Stimulated activated memory B cell treated with anti-CD40 and anti-IgM and Interleukin-4, amounts not matched to agents 10 μg/mL and 1 μg/mL and 100 μg/mL, for 72 hours (primary cell): ENCODE measurements around the gene TANC2.

Experiments
- ATAC-seq: fragments of 150-1000 bp; cut with Tn5 transposase; 2 replicates; pipeline ENCODE4 v1.10.0; 2021
- H3K27ac Mint-ChIP-seq: one replicate; pipeline ENCODE4 v1.8.0; 2022; ENCODE audit warnings: mild to moderate bottlenecking, mixed read lengths
- H3K27me3 Mint-ChIP-seq: one replicate; pipeline ENCODE4 v1.8.0; 2022; ENCODE audit warnings: mixed read lengths
- H3K36me3 Mint-ChIP-seq: one replicate; pipeline ENCODE4 v1.8.0; 2022; ENCODE audit warnings: mixed read lengths
- H3K4me1 Mint-ChIP-seq: one replicate; pipeline ENCODE4 v1.8.0; 2022; ENCODE audit warnings: mixed read lengths
- H3K4me3 Mint-ChIP-seq: one replicate; pipeline ENCODE4 v1.8.0; 2022; ENCODE audit warnings: mild to moderate bottlenecking, moderate library complexity, mixed read lengths
- H3K9me3 Mint-ChIP-seq: one replicate; pipeline ENCODE4 v1.8.0; 2022; ENCODE audit warnings: mixed read lengths

The TANC2 gene

GRCh38 chr17:62941358-62941991, 24.6 kb upstream of the TANC2 start:
- Mint-ChIP-seq H3K4me1 (no peaks in the 10 kb centered on the region), H3K9me3 (peaks cover 10% of the 10 kb centered on the region), H3K27ac (no peak overlapping the region), H3K4me3 (no peak overlapping the region), H3K36me3 (no peaks in the 10 kb centered on the region), H3K27me3 (peaks cover 15% of the 10 kb centered on the region)
- no peak for ATAC-seq

- no peaks in the 10 kb centered on the region for H3K4me1 Mint-ChIP-seq
- H3K9me3 Mint-ChIP-seq = no peaks in the 10 kb centered on the region
- H3K27ac Mint-ChIP-seq = no peak overlapping the region
- ATAC-seq = no peak
- H3K27me3 Mint-ChIP-seq = peaks cover 11% of the 10 kb centered on the region
- H3K36me3 Mint-ChIP-seq = no peaks in the 10 kb centered on the region
- H3K4me3 Mint-ChIP-seq = no peak overlapping the region
These were observed 17.7 kb upstream of the TANC2 start for GRCh38 chr17:62948370-62948769.

DNA sequence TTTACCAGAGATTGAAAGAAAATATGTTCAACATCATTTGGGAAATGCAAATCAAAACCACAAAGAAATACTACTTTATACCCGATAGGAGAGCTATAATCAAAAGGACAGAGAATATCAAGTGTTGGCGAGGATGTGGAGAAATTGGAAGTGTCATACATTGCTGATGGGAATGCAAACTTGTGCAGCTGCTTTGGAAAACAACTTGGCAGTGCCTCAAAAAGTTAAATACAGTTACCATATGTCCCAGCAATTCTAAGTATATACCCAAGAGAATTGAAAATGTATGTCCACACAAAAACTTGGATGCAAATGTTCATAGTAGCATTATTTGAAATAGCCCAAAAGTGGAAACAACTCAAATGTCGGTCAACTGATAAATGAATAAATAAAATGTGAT, 17.0 kb upstream of the TANC2 start:
- no peak overlapping the region for H3K4me3 Mint-ChIP-seq
- no peaks in the 10 kb centered on the region for H3K36me3 Mint-ChIP-seq
- no peaks in the 10 kb centered on the region for H3K9me3 Mint-ChIP-seq
- no peak overlapping the region for H3K27ac Mint-ChIP-seq
- no peaks in the 10 kb centered on the region for H3K4me1 Mint-ChIP-seq
- peaks cover 11% of the 10 kb centered on the region for H3K27me3 Mint-ChIP-seq
- no peak for ATAC-seq

- H3K36me3 Mint-ChIP-seq = no peaks in the 10 kb centered on the region
- H3K27ac Mint-ChIP-seq = no peak overlapping the region
- no peaks in the 10 kb centered on the region for H3K9me3 Mint-ChIP-seq
- ATAC-seq = no peak
- H3K27me3 Mint-ChIP-seq = peaks cover 8% of the 10 kb centered on the region
- no peak overlapping the region for H3K4me3 Mint-ChIP-seq
- no peaks in the 10 kb centered on the region for H3K4me1 Mint-ChIP-seq
These were observed 16.0 kb upstream of the TANC2 start for GRCh38 chr17:62950067-62950466.

GRCh38 chr17:62955841-62956352, 10.1 kb upstream of the TANC2 start:
- Mint-ChIP-seq H3K27ac (no peak overlapping the region), H3K4me1 (no peaks in the 10 kb centered on the region), H3K36me3 (no peaks in the 10 kb centered on the region), H3K4me3 (no peak overlapping the region), H3K9me3 (no peaks in the 10 kb centered on the region), H3K27me3 (peaks cover 18% of the 10 kb centered on the region)
- no peak for ATAC-seq

DNA sequence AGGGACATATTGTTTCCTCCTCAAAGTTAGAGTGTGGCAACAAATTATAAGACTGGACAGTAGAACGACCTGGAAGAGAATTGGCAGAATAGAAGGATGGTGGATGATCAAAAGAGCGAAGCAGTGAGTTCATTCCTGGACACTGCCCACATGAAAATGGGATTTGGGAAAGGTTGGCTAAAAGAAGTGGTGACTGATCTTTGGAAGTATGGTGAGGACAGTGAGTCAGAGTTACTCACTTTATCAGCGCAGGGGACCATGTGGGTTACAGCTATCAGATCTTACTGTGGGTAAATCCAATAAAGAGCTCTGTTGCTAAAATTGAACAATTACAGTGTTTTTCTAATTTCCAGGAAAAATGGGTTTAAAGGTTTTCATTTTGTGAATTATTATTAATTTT, 2.7 kb upstream of the TANC2 start:
- Mint-ChIP-seq H3K4me1 (peaks cover 22% of the 10 kb centered on the region), H3K4me3 (no peak overlapping the region), H3K27me3 (peaks cover 14% of the 10 kb centered on the region), H3K27ac (no peak overlapping the region), H3K9me3 (no peaks in the 10 kb centered on the region), H3K36me3 (no peaks in the 10 kb centered on the region)
- ATAC-seq = no peak

- Mint-ChIP-seq H3K4me1 (peaks cover 28% of the 10 kb centered on the region), H3K27me3 (peaks cover 12% of the 10 kb centered on the region)
- ATAC-seq = no peak
These were observed 1.5 kb upstream of the TANC2 start for GRCh38 chr17:62964506-62964905.

GRCh38 chr17:62965174-62965685, 805 bp upstream of the TANC2 start:
- Mint-ChIP-seq H3K4me3 (peak overlapping the region; percentile 85), H3K9me3 (no peaks in the 10 kb centered on the region), H3K4me1 (peaks cover 28% of the 10 kb centered on the region), H3K27ac (peak overlapping the region; percentile 79), H3K27me3 (peaks cover 12% of the 10 kb centered on the region), H3K36me3 (no peaks in the 10 kb centered on the region)
- ATAC-seq = no peak

More at GRCh38 chr17:62964506-62964905, 1.5 kb upstream of the TANC2 start:
- no peaks in the 10 kb centered on the region for H3K9me3 Mint-ChIP-seq
- H3K27ac Mint-ChIP-seq = no peak overlapping the region
- H3K4me3 Mint-ChIP-seq = no peak overlapping the region
- no peaks in the 10 kb centered on the region for H3K36me3 Mint-ChIP-seq

DNA sequence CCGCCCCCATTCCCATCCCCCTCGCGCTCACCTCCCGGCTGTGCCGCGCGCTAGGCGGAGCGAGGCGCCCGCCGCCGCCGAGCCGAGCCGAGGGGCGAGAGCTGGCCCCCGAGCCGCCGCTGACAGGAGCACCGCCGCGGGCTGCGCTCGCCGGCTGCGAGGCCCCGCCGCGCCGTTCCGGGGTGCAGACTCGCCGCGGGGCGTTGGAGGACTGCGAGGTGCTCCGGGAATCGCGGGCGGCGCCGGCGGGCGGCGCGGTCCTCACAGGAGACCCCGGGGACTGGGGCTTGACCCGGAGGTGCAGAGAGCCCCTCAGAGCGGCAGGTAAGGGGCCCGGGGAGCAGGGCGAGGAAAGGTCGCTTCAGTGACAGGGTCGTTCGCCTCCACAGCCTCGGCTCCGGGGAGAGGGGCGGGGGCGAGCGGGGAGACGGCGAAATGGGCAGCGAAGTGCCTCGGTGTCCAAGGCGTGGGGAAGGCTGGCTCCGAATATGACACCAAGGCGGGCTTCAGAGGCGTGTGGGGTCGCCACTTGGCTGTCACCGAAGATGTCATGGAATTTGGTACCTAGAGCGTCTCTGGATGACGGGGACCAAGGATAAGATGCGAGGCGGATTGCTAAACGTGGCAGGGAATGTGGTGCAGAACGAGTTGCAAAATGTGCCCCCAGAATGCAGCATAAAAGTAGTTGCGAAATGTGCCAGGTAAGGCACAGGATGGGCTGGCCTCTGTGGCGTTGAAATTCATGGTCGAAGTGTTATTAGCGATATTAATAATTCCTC, 580 bp downstream of the TANC2 start:
- peak overlapping the region; percentile 80 for H3K4me3 Mint-ChIP-seq
- H3K27me3 Mint-ChIP-seq = peaks cover 12% of the 10 kb centered on the region
- no peak overlapping the region for H3K27ac Mint-ChIP-seq
- no peaks in the 10 kb centered on the region for H3K9me3 Mint-ChIP-seq
- H3K4me1 Mint-ChIP-seq = peaks cover 28% of the 10 kb centered on the region
- H3K36me3 Mint-ChIP-seq = no peaks in the 10 kb centered on the region
- no peak for ATAC-seq

DNA sequence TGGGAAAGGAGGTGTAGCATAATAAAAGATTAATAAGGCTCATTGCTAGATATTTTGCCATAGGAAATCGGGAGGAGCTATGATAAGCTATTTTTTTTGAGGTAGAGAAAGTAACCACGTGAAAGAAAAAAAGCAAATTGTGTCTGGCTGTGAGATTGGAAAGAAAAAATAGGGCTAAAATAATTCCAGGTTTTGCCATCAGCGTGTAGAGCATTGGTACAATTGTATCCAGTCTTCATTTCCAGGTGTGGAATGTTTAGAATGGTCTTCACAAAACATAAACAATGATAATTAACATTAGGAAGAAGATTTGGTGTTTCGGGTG, 1.1 kb downstream of the TANC2 start:
- peak overlapping the region; percentile 80 for H3K4me3 Mint-ChIP-seq

GRCh38 chr17:62968445-62968923, 2.4 kb downstream of the TANC2 start:
- H3K27ac Mint-ChIP-seq = no peak overlapping the region
- no peaks in the 10 kb centered on the region for H3K9me3 Mint-ChIP-seq
- H3K36me3 Mint-ChIP-seq = no peaks in the 10 kb centered on the region

More for the DNA sequence above, 1.1 kb downstream of the TANC2 start:
- ATAC-seq = no peak
- peaks cover 28% of the 10 kb centered on the region for H3K4me1 Mint-ChIP-seq
- H3K9me3 Mint-ChIP-seq = no peaks in the 10 kb centered on the region
- H3K36me3 Mint-ChIP-seq = no peaks in the 10 kb centered on the region
- H3K27ac Mint-ChIP-seq = no peak overlapping the region
- peaks cover 12% of the 10 kb centered on the region for H3K27me3 Mint-ChIP-seq

DNA sequence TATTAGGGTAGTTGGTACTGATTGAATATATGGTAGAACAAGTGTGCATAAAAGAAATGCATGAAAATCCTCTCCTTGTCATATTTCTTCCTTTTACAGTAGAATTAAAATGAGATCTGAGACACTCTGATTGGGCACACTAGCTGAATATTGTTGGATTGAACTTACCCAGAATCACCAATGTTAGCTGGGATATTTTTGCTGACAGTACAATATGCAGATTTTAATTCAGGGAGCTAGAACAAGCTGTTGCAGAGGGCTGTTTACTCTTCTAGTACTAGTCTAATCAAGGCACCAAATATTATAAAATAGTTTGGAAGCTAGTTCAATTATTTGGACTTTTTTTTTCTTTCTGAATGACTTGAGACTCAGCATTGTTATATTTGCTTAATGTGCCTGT, 4.6 kb downstream of the TANC2 start:
- no peaks in the 10 kb centered on the region for H3K36me3 Mint-ChIP-seq
- H3K27me3 Mint-ChIP-seq = peaks cover 12% of the 10 kb centered on the region
- H3K4me1 Mint-ChIP-seq = peaks cover 22% of the 10 kb centered on the region
- no peak overlapping the region for H3K4me3 Mint-ChIP-seq
- H3K9me3 Mint-ChIP-seq = no peaks in the 10 kb centered on the region
- ATAC-seq = no peak
- H3K27ac Mint-ChIP-seq = no peak overlapping the region

More at GRCh38 chr17:62968445-62968923, 2.4 kb downstream of the TANC2 start:
- H3K4me1 Mint-ChIP-seq = peaks cover 28% of the 10 kb centered on the region
- ATAC-seq = peak; percentile 67
- peaks cover 12% of the 10 kb centered on the region for H3K27me3 Mint-ChIP-seq
- no peak overlapping the region for H3K4me3 Mint-ChIP-seq

DNA sequence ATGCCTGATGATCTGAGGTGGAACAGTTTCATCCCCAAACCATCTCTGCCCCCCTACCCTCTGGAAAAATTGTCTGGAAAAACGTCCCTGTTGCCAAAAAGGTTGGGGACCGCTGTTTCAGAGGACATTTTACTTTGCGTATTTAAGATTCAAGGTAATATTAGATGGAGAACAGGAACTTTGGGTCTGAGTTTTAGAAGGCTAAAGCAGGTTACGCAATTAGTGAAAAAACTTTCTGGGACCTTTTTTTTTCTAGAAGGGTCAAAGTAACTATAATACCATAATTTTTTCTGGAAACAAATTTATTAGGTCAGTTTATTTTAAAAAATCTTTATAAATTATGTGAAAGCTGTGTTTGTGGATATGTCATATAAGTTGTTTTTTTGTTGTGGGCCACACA, 5.8 kb downstream of the TANC2 start:
- Mint-ChIP-seq H3K4me3 (no peak overlapping the region), H3K27me3 (peaks cover 10% of the 10 kb centered on the region), H3K36me3 (no peaks in the 10 kb centered on the region), H3K4me1 (peaks cover 16% of the 10 kb centered on the region), H3K9me3 (no peaks in the 10 kb centered on the region), H3K27ac (no peak overlapping the region)
- ATAC-seq = no peak

- Mint-ChIP-seq H3K27me3 (no peaks in the 10 kb centered on the region), H3K4me3 (no peak overlapping the region), H3K36me3 (no peaks in the 10 kb centered on the region), H3K27ac (no peak overlapping the region), H3K4me1 (no peaks in the 10 kb centered on the region), H3K9me3 (no peaks in the 10 kb centered on the region)
- no peak for ATAC-seq
These were observed 8.8 kb downstream of the TANC2 start for GRCh38 chr17:62974788-62975187.

DNA sequence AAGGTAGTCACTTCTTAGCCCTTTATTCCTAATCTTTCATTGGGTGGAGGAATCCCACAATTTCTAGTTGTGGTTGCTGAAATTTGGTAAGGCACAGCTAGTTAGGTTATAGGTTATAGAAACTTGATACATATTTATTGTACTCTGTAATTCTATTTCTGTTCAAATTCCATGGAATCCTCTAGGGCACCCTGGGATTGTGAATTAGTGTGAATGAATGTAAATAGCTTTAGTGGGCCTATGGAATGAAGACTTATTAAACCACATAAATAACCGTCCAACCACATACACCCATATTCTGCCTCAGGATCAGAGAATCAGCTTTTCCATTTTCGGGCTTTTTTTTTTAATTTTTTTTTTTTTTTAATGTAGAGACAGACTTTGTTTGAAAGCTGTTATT, 9.2 kb downstream of the TANC2 start:
- Mint-ChIP-seq H3K4me1 (no peaks in the 10 kb centered on the region), H3K9me3 (no peaks in the 10 kb centered on the region), H3K27me3 (no peaks in the 10 kb centered on the region), H3K36me3 (no peaks in the 10 kb centered on the region), H3K27ac (no peak overlapping the region), H3K4me3 (no peak overlapping the region)
- no peak for ATAC-seq
